ENCODE data around the gene EYA3.
A peak's percentile ranks its signal among the peaks of the same experiment; 100 is the strongest.

EYA3 gene

DNA sequence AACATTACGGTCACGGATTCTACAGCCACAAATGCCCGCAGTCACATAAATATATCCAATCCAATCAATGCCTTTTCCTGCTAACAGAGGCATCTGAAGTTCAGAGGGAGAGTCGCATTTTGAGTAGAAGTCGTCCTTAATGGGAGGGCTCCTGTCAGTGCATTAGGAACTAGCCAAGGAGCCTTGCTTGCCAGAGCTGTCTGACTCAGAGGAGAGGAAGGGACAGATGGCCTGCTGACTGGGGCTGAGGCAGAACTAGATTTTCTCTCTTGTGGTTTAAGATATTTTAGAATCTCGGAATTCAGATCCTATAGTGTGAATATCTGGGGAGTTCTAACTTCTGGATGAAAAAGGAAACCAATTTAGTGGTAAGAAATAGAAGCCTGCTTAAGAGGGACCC is 118.0 kb downstream of the EYA3 start:
- peak; percentile 84 for ATAC-seq
- TF ChIP-seq, protein P1, sequence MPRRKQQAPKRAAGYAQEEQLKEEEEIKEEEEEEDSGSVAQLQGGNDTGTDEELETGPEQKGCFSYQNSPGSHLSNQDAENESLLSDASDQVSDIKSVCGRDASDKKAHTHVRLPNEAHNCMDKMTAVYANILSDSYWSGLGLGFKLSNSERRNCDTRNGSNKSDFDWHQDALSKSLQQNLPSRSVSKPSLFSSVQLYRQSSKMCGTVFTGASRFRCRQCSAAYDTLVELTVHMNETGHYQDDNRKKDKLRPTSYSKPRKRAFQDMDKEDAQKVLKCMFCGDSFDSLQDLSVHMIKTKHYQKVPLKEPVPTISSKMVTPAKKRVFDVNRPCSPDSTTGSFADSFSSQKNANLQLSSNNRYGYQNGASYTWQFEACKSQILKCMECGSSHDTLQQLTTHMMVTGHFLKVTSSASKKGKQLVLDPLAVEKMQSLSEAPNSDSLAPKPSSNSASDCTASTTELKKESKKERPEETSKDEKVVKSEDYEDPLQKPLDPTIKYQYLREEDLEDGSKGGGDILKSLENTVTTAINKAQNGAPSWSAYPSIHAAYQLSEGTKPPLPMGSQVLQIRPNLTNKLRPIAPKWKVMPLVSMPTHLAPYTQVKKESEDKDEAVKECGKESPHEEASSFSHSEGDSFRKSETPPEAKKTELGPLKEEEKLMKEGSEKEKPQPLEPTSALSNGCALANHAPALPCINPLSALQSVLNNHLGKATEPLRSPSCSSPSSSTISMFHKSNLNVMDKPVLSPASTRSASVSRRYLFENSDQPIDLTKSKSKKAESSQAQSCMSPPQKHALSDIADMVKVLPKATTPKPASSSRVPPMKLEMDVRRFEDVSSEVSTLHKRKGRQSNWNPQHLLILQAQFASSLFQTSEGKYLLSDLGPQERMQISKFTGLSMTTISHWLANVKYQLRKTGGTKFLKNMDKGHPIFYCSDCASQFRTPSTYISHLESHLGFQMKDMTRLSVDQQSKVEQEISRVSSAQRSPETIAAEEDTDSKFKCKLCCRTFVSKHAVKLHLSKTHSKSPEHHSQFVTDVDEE (CRISPR knock-in tag; IDR thresholded peaks at IDR 0.05) = no peak
- TF ChIP-seq GLIS3 (CRISPR knock-in tag; IDR thresholded peaks at IDR 0.05) = no peak
- TF ChIP-seq ZFP30 (CRISPR knock-in tag; IDR thresholded peaks at IDR 0.05) = no peak
- TF ChIP-seq BACH2 (CRISPR knock-in tag; IDR thresholded peaks at IDR 0.05; ENCODE audit: borderline replicate concordance) = no peak
- no peak for TF ChIP-seq PPARA (CRISPR knock-in tag; IDR thresholded peaks at IDR 0.05; ENCODE audit: borderline replicate concordance)
- TF ChIP-seq, protein P2, sequence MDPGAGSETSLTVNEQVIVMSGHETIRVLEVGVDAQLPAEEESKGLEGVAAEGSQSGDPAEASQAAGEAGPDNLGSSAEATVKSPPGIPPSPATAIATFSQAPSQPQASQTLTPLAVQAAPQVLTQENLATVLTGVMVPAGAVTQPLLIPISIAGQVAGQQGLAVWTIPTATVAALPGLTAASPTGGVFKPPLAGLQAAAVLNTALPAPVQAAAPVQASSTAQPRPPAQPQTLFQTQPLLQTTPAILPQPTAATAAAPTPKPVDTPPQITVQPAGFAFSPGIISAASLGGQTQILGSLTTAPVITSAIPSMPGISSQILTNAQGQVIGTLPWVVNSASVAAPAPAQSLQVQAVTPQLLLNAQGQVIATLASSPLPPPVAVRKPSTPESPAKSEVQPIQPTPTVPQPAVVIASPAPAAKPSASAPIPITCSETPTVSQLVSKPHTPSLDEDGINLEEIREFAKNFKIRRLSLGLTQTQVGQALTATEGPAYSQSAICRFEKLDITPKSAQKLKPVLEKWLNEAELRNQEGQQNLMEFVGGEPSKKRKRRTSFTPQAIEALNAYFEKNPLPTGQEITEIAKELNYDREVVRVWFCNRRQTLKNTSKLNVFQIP (CRISPR knock-in tag; IDR thresholded peaks at IDR 0.05; ENCODE audit: borderline replicate concordance, low read depth) = no peak
- TF ChIP-seq TCF4 (CRISPR knock-in tag; IDR thresholded peaks at IDR 0.05; ENCODE audit: borderline replicate concordance) = no peak
- no peak for TF ChIP-seq ZNF8 (CRISPR knock-in tag; IDR thresholded peaks at IDR 0.05)

DNA sequence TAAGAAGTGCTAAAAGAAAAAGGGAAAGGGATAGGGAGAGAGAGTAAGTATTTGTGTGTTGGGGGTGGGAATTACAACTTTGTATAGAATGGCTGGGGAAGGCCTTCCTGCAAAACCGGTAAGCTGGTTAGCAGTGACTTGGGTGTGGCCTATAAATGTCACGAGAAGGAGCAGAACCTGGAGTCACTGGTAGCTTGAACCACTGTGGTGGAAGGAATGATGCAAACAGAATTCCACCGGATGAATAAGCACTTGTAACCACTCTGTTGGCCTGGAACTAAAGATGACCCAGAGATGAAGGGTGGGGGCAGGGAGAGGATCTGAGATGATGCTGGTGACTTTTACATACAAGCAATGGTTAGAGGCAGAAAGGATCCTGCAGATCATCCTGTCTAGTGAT is 119.7 kb downstream of the EYA3 start:
- TF ChIP-seq ZC3H10 (CRISPR knock-in tag; IDR thresholded peaks at IDR 0.05) (no peak), BACH2 (CRISPR knock-in tag; IDR thresholded peaks at IDR 0.05; ENCODE audit: borderline replicate concordance) (no peak), SNAI2 (CRISPR knock-in tag; IDR thresholded peaks at IDR 0.05) (no peak), ZNF8 (CRISPR knock-in tag; IDR thresholded peaks at IDR 0.05) (no peak), ARNTL (CRISPR knock-in tag; IDR thresholded peaks at IDR 0.05; ENCODE audit: borderline replicate concordance, low read depth) (no peak), CSDC2 (CRISPR knock-in tag; IDR thresholded peaks at IDR 0.05) (no peak), ZNF70 (CRISPR knock-in tag; IDR thresholded peaks at IDR 0.05) (no peak), ESRRG (CRISPR knock-in tag; IDR thresholded peaks at IDR 0.05) (no peak)
- TF ChIP-seq, protein P3, sequence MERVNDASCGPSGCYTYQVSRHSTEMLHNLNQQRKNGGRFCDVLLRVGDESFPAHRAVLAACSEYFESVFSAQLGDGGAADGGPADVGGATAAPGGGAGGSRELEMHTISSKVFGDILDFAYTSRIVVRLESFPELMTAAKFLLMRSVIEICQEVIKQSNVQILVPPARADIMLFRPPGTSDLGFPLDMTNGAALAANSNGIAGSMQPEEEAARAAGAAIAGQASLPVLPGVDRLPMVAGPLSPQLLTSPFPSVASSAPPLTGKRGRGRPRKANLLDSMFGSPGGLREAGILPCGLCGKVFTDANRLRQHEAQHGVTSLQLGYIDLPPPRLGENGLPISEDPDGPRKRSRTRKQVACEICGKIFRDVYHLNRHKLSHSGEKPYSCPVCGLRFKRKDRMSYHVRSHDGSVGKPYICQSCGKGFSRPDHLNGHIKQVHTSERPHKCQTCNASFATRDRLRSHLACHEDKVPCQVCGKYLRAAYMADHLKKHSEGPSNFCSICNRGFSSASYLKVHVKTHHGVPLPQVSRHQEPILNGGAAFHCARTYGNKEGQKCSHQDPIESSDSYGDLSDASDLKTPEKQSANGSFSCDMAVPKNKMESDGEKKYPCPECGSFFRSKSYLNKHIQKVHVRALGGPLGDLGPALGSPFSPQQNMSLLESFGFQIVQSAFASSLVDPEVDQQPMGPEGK (CRISPR knock-in tag; IDR thresholded peaks at IDR 0.05; ENCODE audit: borderline replicate concordance) = no peak
- TF ChIP-seq, protein P4, sequence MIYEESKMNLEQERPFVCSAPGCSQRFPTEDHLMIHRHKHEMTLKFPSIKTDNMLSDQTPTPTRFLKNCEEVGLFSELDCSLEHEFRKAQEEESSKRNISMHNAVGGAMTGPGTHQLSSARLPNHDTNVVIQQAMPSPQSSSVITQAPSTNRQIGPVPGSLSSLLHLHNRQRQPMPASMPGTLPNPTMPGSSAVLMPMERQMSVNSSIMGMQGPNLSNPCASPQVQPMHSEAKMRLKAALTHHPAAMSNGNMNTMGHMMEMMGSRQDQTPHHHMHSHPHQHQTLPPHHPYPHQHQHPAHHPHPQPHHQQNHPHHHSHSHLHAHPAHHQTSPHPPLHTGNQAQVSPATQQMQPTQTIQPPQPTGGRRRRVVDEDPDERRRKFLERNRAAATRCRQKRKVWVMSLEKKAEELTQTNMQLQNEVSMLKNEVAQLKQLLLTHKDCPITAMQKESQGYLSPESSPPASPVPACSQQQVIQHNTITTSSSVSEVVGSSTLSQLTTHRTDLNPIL (CRISPR knock-in tag; IDR thresholded peaks at IDR 0.05; ENCODE audit: low read depth) = no peak
- no peak for ATAC-seq

DNA sequence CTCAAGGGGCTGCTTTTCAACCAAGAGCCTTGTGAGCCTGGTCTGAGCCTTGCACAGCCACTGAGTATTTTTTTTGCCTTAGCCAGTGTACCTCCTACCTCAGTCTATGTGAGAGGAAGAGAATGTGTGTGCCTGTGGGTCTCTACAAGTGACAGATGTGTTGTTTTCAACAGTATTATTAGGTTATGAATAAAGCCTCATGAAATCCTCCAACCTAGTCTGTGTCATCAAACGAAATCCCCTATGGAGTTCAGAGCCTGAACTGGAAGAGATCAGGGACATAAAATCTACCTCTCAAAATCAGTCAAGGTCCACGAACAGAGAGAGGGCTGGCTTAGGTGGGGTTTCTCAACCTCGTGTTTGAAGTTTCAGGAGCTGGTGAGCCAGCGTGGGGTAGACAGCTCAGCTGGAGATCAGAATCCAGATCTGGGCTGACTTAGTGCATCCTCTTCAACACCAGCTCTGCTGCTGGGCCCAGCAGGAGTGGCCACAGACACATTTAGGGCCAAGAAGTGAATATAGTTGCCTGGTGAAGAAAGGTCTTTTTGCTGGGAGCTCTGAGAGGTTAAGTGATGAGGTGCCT is 120.4 kb downstream of the EYA3 start:
- no peak for TF ChIP-seq ZNF70 (CRISPR knock-in tag; IDR thresholded peaks at IDR 0.05)
- TF ChIP-seq ZFP3 (CRISPR knock-in tag; IDR thresholded peaks at IDR 0.05) = no peak
- no peak for TF ChIP-seq PPARA (CRISPR knock-in tag; IDR thresholded peaks at IDR 0.05; ENCODE audit: borderline replicate concordance)
- TF ChIP-seq ESRRG (CRISPR knock-in tag; IDR thresholded peaks at IDR 0.05) = no peak
- no peak for TF ChIP-seq ZNF565 (CRISPR knock-in tag; conservative IDR thresholded peaks at IDR 0.05; ENCODE audit: low read depth)
- TF ChIP-seq, protein P1 (CRISPR knock-in tag; IDR thresholded peaks at IDR 0.05) = no peak
- TF ChIP-seq TCF4 (CRISPR knock-in tag; IDR thresholded peaks at IDR 0.05; ENCODE audit: borderline replicate concordance) = no peak
- no peak for TF ChIP-seq OSR1 (CRISPR knock-in tag; IDR thresholded peaks at IDR 0.05)
- TF ChIP-seq ARNTL (CRISPR knock-in tag; IDR thresholded peaks at IDR 0.05; ENCODE audit: borderline replicate concordance, low read depth) = no peak
- TF ChIP-seq ZNF8 (CRISPR knock-in tag; IDR thresholded peaks at IDR 0.05) = no peak
- TF ChIP-seq ZC3H10 (CRISPR knock-in tag; IDR thresholded peaks at IDR 0.05) = no peak
- TF ChIP-seq, protein P4 (CRISPR knock-in tag; IDR thresholded peaks at IDR 0.05; ENCODE audit: low read depth) = no peak
- TF ChIP-seq, protein P5, sequence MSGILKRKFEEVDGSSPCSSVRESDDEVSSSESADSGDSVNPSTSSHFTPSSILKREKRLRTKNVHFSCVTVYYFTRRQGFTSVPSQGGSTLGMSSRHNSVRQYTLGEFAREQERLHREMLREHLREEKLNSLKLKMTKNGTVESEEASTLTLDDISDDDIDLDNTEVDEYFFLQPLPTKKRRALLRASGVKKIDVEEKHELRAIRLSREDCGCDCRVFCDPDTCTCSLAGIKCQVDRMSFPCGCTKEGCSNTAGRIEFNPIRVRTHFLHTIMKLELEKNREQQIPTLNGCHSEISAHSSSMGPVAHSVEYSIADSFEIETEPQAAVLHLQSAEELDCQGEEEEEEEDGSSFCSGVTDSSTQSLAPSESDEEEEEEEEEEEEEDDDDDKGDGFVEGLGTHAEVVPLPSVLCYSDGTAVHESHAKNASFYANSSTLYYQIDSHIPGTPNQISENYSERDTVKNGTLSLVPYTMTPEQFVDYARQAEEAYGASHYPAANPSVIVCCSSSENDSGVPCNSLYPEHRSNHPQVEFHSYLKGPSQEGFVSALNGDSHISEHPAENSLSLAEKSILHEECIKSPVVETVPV (CRISPR knock-in tag; IDR thresholded peaks at IDR 0.05) = no peak
- TF ChIP-seq, protein P2 (CRISPR knock-in tag; IDR thresholded peaks at IDR 0.05; ENCODE audit: borderline replicate concordance, low read depth) = no peak
- TF ChIP-seq CSDC2 (CRISPR knock-in tag; IDR thresholded peaks at IDR 0.05) = no peak
- no peak for ATAC-seq

All from SK-N-SH treated with all-trans-retinoic acid at 6 μM for 48 hours (cell line).